SJCRH30 (cell line): ENCODE data around the gene MED28. TPM values are rescaled to one million over a fixed set of nuclear protein-coding genes. Genes with fewer than 3 reads are reported as not detected.
"Not testable (repeated sequence)": the region's sequence is repeated elsewhere in the genome, so short reads cannot be mapped to it uniquely, and the experiment has no call there.

Source experiments
- DNase-seq, 2 experiments: peaks; one replicate each; pipeline ENCODE4 v3.0.0-alpha.2; 2015 to 2020
- H3K27ac ChIP-seq: fragments of 250-450 bp; sonication (Bioruptor Pico); 2 replicates; pipeline ENCODE4 v1.5.1; 2020; ENCODE audit warnings: mild to moderate bottlenecking, moderate library complexity
- H3K27me3 ChIP-seq: fragments of 250-450 bp; sonication (Bioruptor Pico); 2 replicates; pipeline ENCODE4 v1.5.1; 2020; ENCODE audit warnings: mild to moderate bottlenecking, moderate library complexity
- H3K36me3 ChIP-seq: fragments of 250-450 bp; sonication (Bioruptor Pico); 2 replicates; pipeline ENCODE4 v1.5.1; 2020; ENCODE audit warnings: mild to moderate bottlenecking, moderate library complexity
- H3K4me1 ChIP-seq: fragments of 250-450 bp; sonication (Bioruptor Pico); 2 replicates; pipeline ENCODE4 v1.5.1; 2020; ENCODE audit warnings: mild to moderate bottlenecking, moderate library complexity
- H3K4me3 ChIP-seq: fragments of 250-450 bp; sonication (Bioruptor Pico); 2 replicates; pipeline ENCODE4 v1.5.1; 2020; ENCODE audit warnings: mild to moderate bottlenecking, moderate library complexity
- H3K9me3 ChIP-seq: fragments of 250-450 bp; sonication (Bioruptor Pico); replicated peaks from 2 replicates; pipeline ENCODE4 v1.5.1; 2020; ENCODE audit warnings: mild to moderate bottlenecking, moderate library complexity
- total RNA-seq: library from RNA; depleted of rRNA; stranded (reverse); fragments of >200 nt; shearing (Covaris generic); gene quantifications from 2 replicates; pipeline ENCODE4 v1.2.3, GENCODE V29; 2014

Gene MED28
- total RNA-seq, 1 experiment from 2014 or later, result 43.7 TPM

DNA sequence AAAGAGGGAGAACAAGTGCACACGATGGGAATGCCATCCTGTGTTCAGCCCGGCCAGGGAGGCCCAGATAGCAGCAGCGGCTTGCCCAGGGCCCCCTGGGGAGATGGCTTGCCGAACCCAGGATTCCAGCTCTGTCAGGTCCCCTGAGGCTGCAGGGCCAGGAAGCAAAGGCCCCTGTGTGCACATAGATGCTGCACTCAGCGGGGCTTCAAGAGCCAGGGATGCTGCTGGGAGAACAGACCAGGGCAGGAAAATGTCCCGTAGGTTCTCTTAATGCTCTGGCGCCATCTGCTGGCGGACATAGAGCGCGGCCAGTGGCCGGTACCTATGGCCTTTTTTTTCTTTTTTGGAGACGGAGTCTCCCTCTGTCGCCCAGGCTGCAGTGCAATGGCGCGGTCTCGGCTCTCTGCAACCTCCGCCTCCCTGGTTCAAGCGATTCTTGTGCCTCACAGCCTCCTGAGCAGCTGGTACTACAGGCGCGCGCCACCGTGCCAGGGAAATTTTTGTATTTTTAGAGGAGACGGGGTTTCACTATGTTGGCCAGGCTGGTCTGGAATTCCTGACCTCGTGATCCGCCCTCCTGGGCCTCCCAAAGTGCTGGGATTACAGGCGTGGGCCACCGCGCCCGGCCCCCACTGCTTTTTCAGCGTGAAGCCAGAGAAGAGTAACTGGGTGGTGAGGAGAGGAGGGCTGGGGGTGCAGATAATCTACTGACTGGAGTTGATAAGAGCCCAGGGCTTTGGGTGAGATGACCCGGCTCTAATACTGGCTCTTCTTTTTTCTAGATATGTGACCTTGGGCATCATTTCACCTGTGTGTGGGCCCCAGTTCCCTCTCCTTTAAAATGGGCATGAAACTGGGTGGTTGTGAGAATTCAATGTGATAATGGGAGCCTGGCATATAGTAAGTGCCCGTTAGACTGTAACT, 22.5 kb downstream of the MED28 start:
- no peaks in the 10 kb centered on the region for H3K9me3 ChIP-seq
- peaks cover 24% of the 10 kb centered on the region for H3K36me3 ChIP-seq
- no peaks in the 10 kb centered on the region for H3K4me1 ChIP-seq
- H3K27me3 ChIP-seq, result no peaks in the 10 kb centered on the region
- no peak overlapping the region for H3K4me3 ChIP-seq
- H3K27ac ChIP-seq, result no peak overlapping the region
- peak; percentile 71 to 84 for DNase-seq

DNA sequence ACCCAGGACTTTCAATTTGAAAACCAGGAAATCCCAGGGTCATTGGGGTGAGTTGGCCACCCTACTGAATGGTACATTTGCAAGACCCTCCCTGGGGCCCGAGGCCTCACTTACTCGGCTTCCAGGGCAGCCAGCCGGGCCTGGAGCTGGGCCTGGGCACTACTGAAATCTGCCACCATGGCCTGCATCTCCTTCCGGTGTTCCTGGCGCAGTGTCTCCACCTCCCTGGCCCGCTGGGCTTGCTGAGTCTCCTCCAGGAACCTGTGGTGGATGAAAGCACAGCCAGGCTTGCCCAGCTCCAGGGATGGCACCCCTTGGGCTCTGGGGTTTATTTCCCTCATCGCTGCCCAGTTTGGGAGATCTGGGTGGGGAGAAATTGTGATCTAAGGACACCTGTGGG, 24.7 kb downstream of the MED28 start:
- no peak overlapping the region for H3K27ac ChIP-seq
- DNase-seq, result no peak
- peaks cover 6% of the 10 kb centered on the region; the same call in 1 of the 2 replicates for H3K36me3 ChIP-seq
- H3K4me3 ChIP-seq, result no peak overlapping the region
- no peaks in the 10 kb centered on the region for H3K9me3 ChIP-seq
- H3K27me3 ChIP-seq, result no peaks in the 10 kb centered on the region
- no peaks in the 10 kb centered on the region for H3K4me1 ChIP-seq

GRCh38 chr4:17642398-17642783, 27.9 kb downstream of the MED28 start:
- no peak for DNase-seq
- Histone ChIP-seq H3K27me3 (no peaks in the 10 kb centered on the region), H3K9me3 (no peaks in the 10 kb centered on the region), H3K36me3 (no peaks in the 10 kb centered on the region), H3K4me1 (no peaks in the 10 kb centered on the region), H3K4me3 (no peak overlapping the region), H3K27ac (no peak overlapping the region)

DNA sequence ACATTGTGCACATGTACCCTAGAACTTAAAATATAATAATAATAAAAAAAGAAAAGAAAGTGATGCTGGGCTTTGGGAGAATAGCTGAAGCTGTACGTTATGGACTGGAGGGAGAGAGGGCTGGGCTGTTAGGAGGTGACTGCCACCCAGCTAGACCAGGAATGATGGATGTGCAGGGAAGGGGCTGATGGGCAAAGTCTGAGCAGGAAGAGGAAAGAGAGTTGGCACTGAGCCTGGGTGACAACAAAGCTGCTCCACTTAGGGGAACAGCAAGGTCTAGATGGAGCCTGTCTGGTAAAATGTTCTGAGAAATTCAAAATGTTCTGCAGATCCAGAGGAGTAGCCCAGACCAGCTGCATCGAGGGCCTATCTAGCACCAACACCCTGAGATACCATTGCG, 32.3 kb downstream of the MED28 start:
- Histone ChIP-seq H3K4me1 (0 out of 2 replicates have a peak, but pooled peaks cover 2% of the 10 kb centered on the region), H3K4me3 (no peak overlapping the region), H3K36me3 (no peaks in the 10 kb centered on the region), H3K27ac (no peak overlapping the region), H3K9me3 (no peaks in the 10 kb centered on the region), H3K27me3 (no peaks in the 10 kb centered on the region)
- DNase-seq, result no peak

- DNase-seq, result no peak
- 0 out of 2 replicates have a peak, but pooled peaks cover 2% of the 10 kb centered on the region for H3K4me1 ChIP-seq
- H3K9me3 ChIP-seq, result no peaks in the 10 kb centered on the region
These were observed 32.9 kb downstream of the MED28 start for GRCh38 chr4:17647176-17647806.

DNA sequence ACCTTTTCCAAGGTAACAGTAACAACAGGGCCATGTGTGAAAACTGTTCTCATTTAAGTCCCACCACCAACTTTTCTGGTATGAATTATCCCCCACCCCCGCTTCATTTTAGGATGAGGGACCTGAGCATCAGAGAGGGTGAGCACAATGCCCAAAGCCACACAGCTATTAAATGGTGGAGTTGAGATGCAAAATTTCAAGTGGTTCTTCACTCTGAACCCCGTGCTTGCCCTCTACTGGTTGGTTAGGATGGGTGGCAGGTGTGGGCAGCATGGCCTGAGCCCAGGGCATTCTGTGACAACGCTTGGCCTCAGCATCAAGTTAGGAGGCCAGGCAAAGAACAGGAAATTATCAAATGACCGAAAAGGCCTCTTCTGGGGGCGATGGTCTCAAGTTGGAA, 33.5 kb downstream of the MED28 start:
- Histone ChIP-seq H3K4me1 (0 out of 2 replicates have a peak, but pooled peaks cover 2% of the 10 kb centered on the region), H3K9me3 (no peaks in the 10 kb centered on the region), H3K4me3 (no peak overlapping the region), H3K27me3 (no peaks in the 10 kb centered on the region), H3K27ac (no peak overlapping the region), H3K36me3 (no peaks in the 10 kb centered on the region)
- no peak for DNase-seq

More at GRCh38 chr4:17647176-17647806, 32.9 kb downstream of the MED28 start:
- Histone ChIP-seq H3K36me3 (no peaks in the 10 kb centered on the region), H3K27ac (no peak overlapping the region), H3K27me3 (no peaks in the 10 kb centered on the region), H3K4me3 (no peak overlapping the region)

GRCh38 chr4:17650406-17650805, 36.0 kb downstream of the MED28 start:
- peak; percentile 43 to 60 for DNase-seq
- Histone ChIP-seq H3K9me3 (no peaks in the 10 kb centered on the region), H3K36me3 (no peaks in the 10 kb centered on the region), H3K27me3 (no peaks in the 10 kb centered on the region), H3K4me1 (0 out of 2 replicates have a peak, but pooled peaks cover 2% of the 10 kb centered on the region), H3K27ac (no peak overlapping the region), H3K4me3 (no peak overlapping the region)

GRCh38 chr4:17654701-17655100, 40.3 kb downstream of the MED28 start:
- no peak overlapping the region for H3K4me3 ChIP-seq
- 0 out of 2 replicates have a peak, but pooled peaks cover 2% of the 10 kb centered on the region for H3K4me1 ChIP-seq
- no peaks in the 10 kb centered on the region for H3K9me3 ChIP-seq
- H3K27ac ChIP-seq, result no peak overlapping the region
- no peaks in the 10 kb centered on the region for H3K27me3 ChIP-seq
- no peak for DNase-seq
- H3K36me3 ChIP-seq, result no peaks in the 10 kb centered on the region

DNA sequence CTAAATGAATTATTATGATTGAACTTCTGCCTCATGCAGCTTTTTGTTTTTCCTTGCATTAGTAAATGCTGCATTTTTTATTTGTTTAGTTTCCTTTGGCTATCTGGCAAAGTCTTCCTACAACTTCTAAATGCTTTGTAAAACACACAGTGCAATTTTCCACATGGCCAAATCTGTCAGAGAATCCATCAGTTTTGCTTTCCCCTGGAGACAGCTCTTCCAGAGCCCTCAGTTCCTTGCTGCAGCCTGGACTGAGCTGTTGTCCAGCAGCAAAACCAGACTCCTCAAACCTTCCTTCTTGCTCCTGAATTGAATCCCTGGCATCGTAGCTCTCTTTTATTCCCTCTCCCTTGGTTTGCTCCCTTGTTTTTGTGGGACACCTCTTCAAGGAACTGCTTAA, 42.6 kb downstream of the MED28 start:
- H3K27me3 ChIP-seq, result no peaks in the 10 kb centered on the region
- no peak overlapping the region for H3K27ac ChIP-seq
- H3K36me3 ChIP-seq, result no peaks in the 10 kb centered on the region
- H3K9me3 ChIP-seq, result no peaks in the 10 kb centered on the region
- no peak overlapping the region for H3K4me3 ChIP-seq
- no peaks in the 10 kb centered on the region for H3K4me1 ChIP-seq
- DNase-seq, result no peak

DNA sequence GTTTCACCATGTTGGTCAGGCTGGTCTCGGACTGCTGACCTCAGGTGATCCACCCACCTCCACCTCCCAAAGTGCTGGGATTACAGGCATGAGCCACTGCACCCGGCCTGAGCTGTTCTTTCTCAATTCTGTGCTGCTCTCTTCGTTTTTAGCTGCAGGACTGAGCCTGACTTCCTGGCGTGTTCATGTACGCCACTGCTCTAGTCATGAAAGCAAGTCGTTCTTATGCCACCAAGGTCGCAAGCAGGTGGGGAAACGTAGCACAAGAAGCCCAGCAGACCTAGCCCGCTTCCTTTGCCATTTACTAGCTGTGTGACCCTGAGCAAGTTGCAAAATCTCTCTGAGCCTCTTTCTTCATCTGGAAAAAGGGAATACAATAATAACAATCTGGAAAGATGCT, 43.4 kb downstream of the MED28 start:
- Histone ChIP-seq H3K27me3 (no peaks in the 10 kb centered on the region), H3K27ac (no peak overlapping the region), H3K4me1 (no peaks in the 10 kb centered on the region), H3K36me3 (no peaks in the 10 kb centered on the region), H3K4me3 (no peak overlapping the region), H3K9me3 (no peaks in the 10 kb centered on the region)
- DNase-seq, result no peak

DNA sequence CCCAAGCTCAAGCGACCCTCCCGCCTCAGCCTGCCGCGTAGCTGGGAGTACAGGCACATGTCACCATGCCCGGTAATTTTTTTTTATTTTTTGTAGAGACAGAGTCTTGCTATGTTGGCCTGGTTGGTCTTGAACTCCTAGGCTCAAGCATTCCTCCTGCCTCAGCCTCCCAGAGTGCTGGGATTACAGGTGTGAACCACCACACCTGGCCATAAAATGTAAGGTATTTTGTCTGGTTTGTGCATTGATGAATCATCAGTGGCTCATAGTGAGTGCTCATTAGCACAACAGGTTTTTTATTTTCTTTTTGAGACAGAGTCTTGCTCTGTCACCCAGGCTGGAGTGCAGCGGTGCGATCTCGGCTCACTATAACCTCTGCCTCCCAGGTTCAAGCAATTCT, 44.8 kb downstream of the MED28 start:
- H3K9me3 ChIP-seq, H3K4me3 ChIP-seq, H3K27me3 ChIP-seq, H3K4me1 ChIP-seq, H3K36me3 ChIP-seq, DNase-seq, H3K27ac ChIP-seq: not testable (repeated sequence)

DNA sequence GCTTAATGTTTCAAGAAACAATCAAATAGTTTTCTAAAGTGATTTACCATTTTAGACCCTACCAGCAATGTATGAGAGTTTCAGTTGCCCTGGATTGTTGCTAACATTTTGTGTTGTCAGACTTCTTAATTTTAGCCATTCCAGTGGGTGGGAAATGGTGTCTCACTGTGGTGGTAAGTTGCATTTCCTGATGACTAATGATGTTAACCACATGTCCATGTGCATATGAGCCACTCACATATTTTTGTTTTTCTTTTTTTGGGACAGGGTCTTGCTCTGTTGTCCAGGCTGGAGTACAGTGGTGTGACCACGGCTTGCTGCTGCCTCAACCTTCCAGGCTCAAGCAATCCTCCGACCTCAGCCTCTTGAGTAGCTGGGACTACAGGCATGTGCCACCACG, 48.3 kb downstream of the MED28 start:
- DNase-seq, result no peak
- no peaks in the 10 kb centered on the region for H3K4me1 ChIP-seq
- no peaks in the 10 kb centered on the region for H3K9me3 ChIP-seq
- no peak overlapping the region for H3K27ac ChIP-seq
- H3K27me3 ChIP-seq, result no peaks in the 10 kb centered on the region
- no peak overlapping the region for H3K4me3 ChIP-seq
- no peaks in the 10 kb centered on the region for H3K36me3 ChIP-seq

DNA sequence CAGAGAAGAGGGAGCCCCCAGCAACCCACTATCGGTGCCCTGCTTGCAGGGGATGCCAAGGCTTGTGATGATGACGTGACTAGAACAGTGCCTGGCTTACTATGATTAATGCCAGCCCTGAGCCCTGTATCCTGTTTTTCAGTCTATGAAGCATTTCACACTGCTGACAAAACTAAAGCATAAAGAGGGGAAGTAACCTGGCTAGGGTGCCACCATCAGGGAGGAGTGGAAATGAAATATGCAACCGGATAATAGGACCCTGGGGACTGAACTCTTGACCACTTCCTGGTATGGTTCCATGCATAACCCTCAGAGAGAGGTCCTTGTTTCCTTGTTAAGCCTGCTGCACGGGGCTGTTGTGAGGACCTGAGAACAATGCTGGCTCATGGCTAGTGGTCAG, 50.3 kb downstream of the MED28 start:
- Histone ChIP-seq H3K27ac (no peak overlapping the region), H3K27me3 (no peaks in the 10 kb centered on the region), H3K4me1 (no peaks in the 10 kb centered on the region), H3K36me3 (no peaks in the 10 kb centered on the region), H3K4me3 (no peak overlapping the region), H3K9me3 (no peaks in the 10 kb centered on the region)
- peak; percentile 29 to 56 for DNase-seq

GRCh38 chr4:17665346-17665745, 50.9 kb downstream of the MED28 start:
- DNase-seq, result no peak
- Histone ChIP-seq H3K9me3 (no peaks in the 10 kb centered on the region), H3K27ac (no peak overlapping the region), H3K4me1 (no peaks in the 10 kb centered on the region), H3K4me3 (no peak overlapping the region), H3K27me3 (no peaks in the 10 kb centered on the region), H3K36me3 (no peaks in the 10 kb centered on the region)

- H3K36me3 ChIP-seq, result no peaks in the 10 kb centered on the region
- DNase-seq, result no peak
- no peak overlapping the region for H3K4me3 ChIP-seq
- no peak overlapping the region for H3K27ac ChIP-seq
- no peaks in the 10 kb centered on the region for H3K9me3 ChIP-seq
- H3K4me1 ChIP-seq, result no peaks in the 10 kb centered on the region
- H3K27me3 ChIP-seq, result no peaks in the 10 kb centered on the region
These were observed 51.4 kb downstream of the MED28 start for GRCh38 chr4:17665852-17666251.
